Neuronal stem cell (in vitro differentiated cells): ENCODE results near the gene ZNF106.

Source experiments
- DNase-seq: peaks from one replicate; pipeline ENCODE4 v3.0.0-alpha.2; 2013; ENCODE audit warnings: low spot score
- H2AFZ ChIP-seq: one replicate; pipeline ENCODE4 v1.6.1; 2013; ENCODE audit warnings: mild to moderate bottlenecking, low read length, inconsistent platforms
- H2AK5ac ChIP-seq: 2 replicates; pipeline ENCODE4 v1.6.1; 2013; ENCODE audit warnings: low read depth, mild to moderate bottlenecking, inconsistent platforms, low read length, moderate library complexity, mixed read lengths
- H2BK120ac ChIP-seq: 2 replicates; pipeline ENCODE4 v1.6.1; 2013; ENCODE audit warnings: low read depth, mild to moderate bottlenecking, inconsistent platforms, low read length, moderate library complexity, mixed read lengths
- H2BK12ac ChIP-seq: one replicate; pipeline ENCODE4 v1.6.1; 2013; ENCODE audit warnings: low read length, inconsistent platforms
- H2BK15ac ChIP-seq: 2 replicates; pipeline ENCODE4 v1.6.1; 2013; ENCODE audit warnings: mild to moderate bottlenecking, low read length, inconsistent platforms, mixed read lengths
- H2BK5ac ChIP-seq: one replicate; pipeline ENCODE4 v1.6.1; 2013; ENCODE audit warnings: inconsistent platforms, mild to moderate bottlenecking, low read length, moderate library complexity
- H3K14ac ChIP-seq: one replicate; pipeline ENCODE4 v1.6.1; 2013; ENCODE audit warnings: low read length, inconsistent platforms
- H3K18ac ChIP-seq: 2 replicates; pipeline ENCODE4 v1.6.1; 2013; ENCODE audit warnings: low read length, inconsistent platforms
- H3K23ac ChIP-seq: 2 replicates; pipeline ENCODE4 v1.6.1; 2013; ENCODE audit warnings: low read depth, mild to moderate bottlenecking, mixed read lengths, low read length, inconsistent platforms; ENCODE audit not compliant: poor library complexity
- H3K27ac ChIP-seq: replicated peaks from 3 replicates; pipeline ENCODE4 v1.5.1; 2013; ENCODE audit warnings: low read length, inconsistent platforms
- H3K27me3 ChIP-seq, 3 experiments: 2 replicates each; pipeline ENCODE4 v1.6.1; 2013; ENCODE audit warnings: low read length in 3 of 3, mild to moderate bottlenecking in 2 of 3, inconsistent platforms in 1 of 3, low read depth in 1 of 3, mixed read lengths in 1 of 3, moderate library complexity in 1 of 3; ENCODE audit not compliant: control insufficient read depth in 3 of 3, insufficient read depth in 3 of 3
- H3K36me3 ChIP-seq, 2 donors: replicated peaks in 1 of 2; 2 replicates each; pipeline ENCODE4 v1.6.1; 2013; ENCODE audit warnings: low read length in 2 of 2; ENCODE audit not compliant: control insufficient read depth in 2 of 2, insufficient read depth in 2 of 2
- H3K4ac ChIP-seq: 2 replicates; pipeline ENCODE4 v1.6.1; 2013; ENCODE audit warnings: inconsistent platforms, mild to moderate bottlenecking, low read length, moderate library complexity
- H3K4me1 ChIP-seq, 2 donors: 1 replicate in 1 of 2; 2 replicates in 1 of 2; pipeline ENCODE4 v1.6.1; 2013; ENCODE audit warnings: low read length in 2 of 2, low read depth in 1 of 2; ENCODE audit not compliant: control insufficient read depth in 2 of 2, insufficient read depth in 1 of 2
- H3K4me2 ChIP-seq: one replicate; pipeline ENCODE4 v1.6.1; 2013; ENCODE audit warnings: mild to moderate bottlenecking, low read length, inconsistent platforms; ENCODE audit not compliant: insufficient read depth, poor library complexity, severe bottlenecking
- H3K4me3 ChIP-seq, 2 donors: 2 replicates each; pipeline ENCODE4 v1.5.1; 2013; ENCODE audit warnings: low read length in 2 of 2, mild to moderate bottlenecking in 2 of 2, inconsistent platforms in 1 of 2, moderate library complexity in 1 of 2
- H3K79me1 ChIP-seq: one replicate; pipeline ENCODE4 v1.6.1; 2013; ENCODE audit warnings: low read depth, mild to moderate bottlenecking, inconsistent platforms, low read length, moderate library complexity
- H3K9ac ChIP-seq: one replicate; pipeline ENCODE4 v1.6.1; 2013; ENCODE audit warnings: mild to moderate bottlenecking, low read depth, low read length, inconsistent platforms; ENCODE audit not compliant: poor library complexity
- H3K9me3 ChIP-seq, 2 donors: replicated peaks in 1 of 2; 2 replicates each; pipeline versions ENCODE3 to v1.6.1; 2013; ENCODE audit warnings: low read length in 2 of 2, mild to moderate bottlenecking in 2 of 2, inconsistent platforms in 1 of 2, low read depth in 1 of 2, mixed read lengths in 1 of 2, moderate library complexity in 1 of 2; ENCODE audit not compliant: control insufficient read depth in 2 of 2, insufficient read depth in 1 of 2
- H4K8ac ChIP-seq: one replicate; pipeline ENCODE4 v1.6.1; 2013; ENCODE audit warnings: low read depth, mild to moderate bottlenecking, inconsistent platforms, low read length, moderate library complexity
- H4K91ac ChIP-seq: one replicate; pipeline ENCODE4 v1.6.1; 2013; ENCODE audit warnings: low read length, low read depth, mild to moderate bottlenecking, inconsistent platforms; ENCODE audit not compliant: poor library complexity
- WGBS, 2 donors: extraction: QIAGEN DNeasy Blood & Tissue Kit; methylation state at CpG; one replicate each; pipeline ENCODE4 v1.1.7; 2013; ENCODE audit warnings: missing lambda C conversion rate in 2 of 2, mixed read lengths in 1 of 2; ENCODE audit not compliant: insufficient read length in 2 of 2, insufficient replicate concordance in 1 of 2; ENCODE audit errors: extremely low coverage in 2 of 2; 5-methylcytosine and 5-hydroxymethylcytosine counted together

ZNF106 gene

DNA sequence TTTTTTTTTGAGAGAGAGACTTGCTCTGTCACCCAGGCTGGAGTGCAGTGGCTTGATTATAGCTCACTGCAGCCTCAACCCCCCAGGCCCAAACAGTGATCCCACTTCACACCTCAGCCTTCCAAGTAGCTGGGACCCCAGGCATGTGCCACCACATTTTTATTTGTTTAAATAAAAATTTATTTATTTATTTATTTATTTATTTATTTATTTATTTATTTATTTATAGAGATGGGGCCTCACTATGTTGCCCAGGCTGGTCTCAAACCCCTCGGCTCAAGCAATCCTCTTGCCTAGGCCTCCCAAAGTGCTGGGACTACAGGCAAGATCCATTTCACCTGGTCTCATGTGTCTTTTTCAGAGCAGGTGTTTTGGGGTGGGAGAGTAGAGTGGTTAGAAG is 116.1 kb downstream of the ZNF106 start:
- Histone ChIP-seq H3K4me2 (no peak overlapping the region), H2BK12ac (no peak overlapping the region), H3K4me1 (no peaks in the 10 kb centered on the region), H3K4me3 (no peak overlapping the region), H2BK5ac (no peak overlapping the region), H3K14ac (no peak overlapping the region), H2BK120ac (no peak overlapping the region), H3K79me1 (no peaks in the 10 kb centered on the region), H3K27me3 (no peaks in the 10 kb centered on the region), H4K8ac (no peak overlapping the region), H3K4ac (no peak overlapping the region), H4K91ac (no peak overlapping the region), H3K27ac (no peak overlapping the region), H3K9ac (no peak overlapping the region), H2AFZ (no peak overlapping the region), H2AK5ac (no peak overlapping the region), H3K18ac (no peak overlapping the region), H2BK15ac (no peak overlapping the region), H3K23ac (no peak overlapping the region), H3K36me3 (no peaks in the 10 kb centered on the region), H3K9me3 (peaks cover 2 to 11% of the 10 kb centered on the region in 2 donors)
- no peak for DNase-seq
- WGBS, 2 donors, result no CpG with 5 or more reads among the region's 1 CpG

DNA sequence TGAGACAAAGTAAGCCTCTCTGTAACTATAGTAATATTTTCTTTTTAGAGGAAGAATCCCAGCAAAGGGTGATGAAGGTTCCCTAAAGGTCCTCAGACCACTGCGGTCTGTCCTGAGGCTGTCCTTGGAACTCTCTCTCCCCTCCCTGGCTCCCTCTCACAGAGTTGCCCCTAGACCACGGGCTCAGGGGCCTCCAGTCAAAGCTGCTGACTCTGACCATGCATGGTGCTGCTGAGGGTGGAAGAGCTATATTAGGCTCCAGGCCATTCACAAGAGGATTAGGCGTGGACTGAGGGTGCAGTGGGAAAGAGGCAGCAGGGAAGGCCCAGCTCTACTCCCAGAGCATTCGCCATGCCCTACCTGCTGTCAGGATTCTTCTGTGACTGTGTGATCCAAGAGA is 117.0 kb downstream of the ZNF106 start:
- Histone ChIP-seq H2BK5ac (no peak overlapping the region), H3K4me2 (no peak overlapping the region), H2AFZ (no peak overlapping the region), H3K9ac (no peak overlapping the region), H3K23ac (no peak overlapping the region), H4K8ac (no peak overlapping the region), H3K18ac (no peak overlapping the region), H3K36me3 (no peaks in the 10 kb centered on the region), H4K91ac (no peak overlapping the region), H3K4me1 (no peaks in the 10 kb centered on the region), H2BK120ac (no peak overlapping the region), H3K4ac (no peak overlapping the region), H3K4me3 (no peak overlapping the region), H3K79me1 (no peaks in the 10 kb centered on the region), H2BK15ac (no peak overlapping the region), H3K27me3 (no peaks in the 10 kb centered on the region), H3K9me3 (peaks cover 2 to 11% of the 10 kb centered on the region in 2 donors), H2BK12ac (no peak overlapping the region), H3K14ac (no peak overlapping the region), H2AK5ac (no peak overlapping the region), H3K27ac (no peak overlapping the region)
- no peak for DNase-seq
- WGBS, 2 donors, result no CpG with 5 or more reads among the region's 4 CpGs

DNA sequence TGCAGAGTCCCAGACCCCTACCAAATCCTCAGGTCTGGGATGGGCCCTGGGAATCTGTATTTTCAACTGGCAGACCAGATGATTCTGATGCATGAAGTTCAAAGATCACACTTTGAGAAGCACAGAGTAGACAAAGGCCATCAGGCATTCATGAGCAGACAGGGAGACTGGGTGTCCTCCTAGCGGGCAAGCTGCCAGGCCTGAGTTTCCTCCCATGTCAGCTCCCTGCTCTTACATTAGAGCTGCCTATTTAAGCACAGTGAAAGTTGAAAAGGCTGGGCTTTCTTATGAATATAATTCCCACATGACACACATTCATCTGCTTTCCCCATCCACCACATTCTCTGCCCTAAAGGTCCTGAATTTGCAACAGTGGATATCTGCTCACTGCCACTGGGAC is 117.7 kb downstream of the ZNF106 start:
- no peak overlapping the region for H3K4me2 ChIP-seq

DNA sequence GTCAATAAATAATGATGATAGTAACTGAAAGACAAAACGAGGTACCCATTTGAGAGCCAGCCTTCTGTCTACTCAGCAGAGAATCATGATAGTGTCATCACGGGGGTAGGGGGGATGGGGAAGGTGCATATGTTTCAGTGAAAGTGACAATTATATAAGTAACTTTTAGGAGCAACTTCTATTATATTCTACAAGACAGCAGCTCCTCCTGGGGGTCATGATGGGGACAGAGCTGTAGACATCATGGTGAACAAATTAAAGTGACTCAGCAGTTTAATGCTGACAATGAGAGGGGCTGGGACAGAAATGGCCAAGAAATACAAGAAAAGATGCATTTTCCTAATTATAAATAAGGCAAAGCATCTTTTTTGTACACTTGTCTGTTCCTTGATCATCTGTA is 119.8 kb downstream of the ZNF106 start:
- no CpG with 5 or more reads among the region's 2 CpGs for WGBS, 2 donors
- no peak overlapping the region for H3K4me2 ChIP-seq

More for the DNA sequence above, 117.7 kb downstream of the ZNF106 start:
- H3K18ac ChIP-seq, result no peak overlapping the region
- no peak overlapping the region for H3K23ac ChIP-seq
- H3K9me3 ChIP-seq, result peaks cover 2 to 11% of the 10 kb centered on the region in 2 donors
- H2BK120ac ChIP-seq, result no peak overlapping the region
- H3K4ac ChIP-seq, result no peak overlapping the region
- H2AFZ ChIP-seq, result no peak overlapping the region
- no peak for DNase-seq
- no peaks in the 10 kb centered on the region for H3K27me3 ChIP-seq
- H2AK5ac ChIP-seq, result no peak overlapping the region
- no peak overlapping the region for H4K91ac ChIP-seq
- no peak overlapping the region for H2BK12ac ChIP-seq
- no peak overlapping the region for H2BK15ac ChIP-seq
- no peak overlapping the region for H2BK5ac ChIP-seq
- WGBS, 2 donors, result no CpG with 5 or more reads among the region's 1 CpG
- no peak overlapping the region for H3K4me3 ChIP-seq
- H3K79me1 ChIP-seq, result no peaks in the 10 kb centered on the region
- H3K9ac ChIP-seq, result no peak overlapping the region
- no peak overlapping the region for H3K27ac ChIP-seq
- no peak overlapping the region for H3K14ac ChIP-seq
- no peak overlapping the region for H4K8ac ChIP-seq
- no peaks in the 10 kb centered on the region for H3K4me1 ChIP-seq
- H3K36me3 ChIP-seq, result no peaks in the 10 kb centered on the region

More for the DNA sequence above, 119.8 kb downstream of the ZNF106 start:
- Histone ChIP-seq H3K14ac (no peak overlapping the region), H3K4ac (no peak overlapping the region), H3K23ac (no peak overlapping the region), H3K27ac (no peak overlapping the region), H3K9ac (no peak overlapping the region), H3K27me3 (no peaks in the 10 kb centered on the region), H3K18ac (no peak overlapping the region), H2AK5ac (no peak overlapping the region), H2AFZ (no peak overlapping the region), H4K8ac (no peak overlapping the region), H4K91ac (no peak overlapping the region), H2BK120ac (no peak overlapping the region), H3K4me3 (no peak overlapping the region), H3K79me1 (no peaks in the 10 kb centered on the region), H3K36me3 (no peaks in the 10 kb centered on the region), H3K9me3 (peaks cover 0 to 5% of the 10 kb centered on the region in 2 donors), H2BK5ac (no peak overlapping the region), H2BK15ac (no peak overlapping the region), H2BK12ac (no peak overlapping the region), H3K4me1 (no peaks in the 10 kb centered on the region)
- DNase-seq, result no peak
